BJ (cell line): ENCODE results near the gene WDR73. TPM values are rescaled to one million over a fixed set of nuclear protein-coding genes. Genes with fewer than 3 reads are reported as not detected.

Experiments
- CTCF ChIA-PET: fragments of 350-600 bp; formaldehyde crosslinking; extraction: SDS; loops from one replicate; lab custom pipeline; 2021; ENCODE audit warnings: antibody characterized with exemption, inconsistent platforms; lab: Yijun Ruan, JAX
- POLR2A ChIA-PET: fragments of 300-600 bp; sonication (Branson Sonifier 250); formaldehyde crosslinking; extraction: SDS; loops from one replicate; lab custom pipeline; 2021; ENCODE audit warnings: antibody characterized with exemption; lab: Charles Lee
- DNase-seq: peaks from one replicate; pipeline ENCODE4 v3.0.0-alpha.2; 2011; ENCODE audit warnings: low read depth
- H3K27me3 ChIP-seq: 2 replicates; pipeline ENCODE4 v1.6.0; 2011; ENCODE audit warnings: low read length; ENCODE audit not compliant: control insufficient read depth, insufficient read depth
- H3K36me3 ChIP-seq: 2 replicates; pipeline ENCODE4 v1.5.1; 2011; ENCODE audit warnings: low read length; ENCODE audit not compliant: control insufficient read depth, insufficient read depth
- H3K4me3 ChIP-seq: 2 replicates; pipeline ENCODE4 v1.5.1; 2011; ENCODE audit warnings: low read depth, mild to moderate bottlenecking, control low read depth, low read length
- CTCF ChIP-seq: IDR thresholded peaks from 2 replicates; pipeline ENCODE4 v1.5.1; 2011; ENCODE audit warnings: low read depth, mild to moderate bottlenecking, control low read depth, inconsistent platforms, low read length, moderate library complexity; ENCODE audit not compliant: insufficient read depth
- polyA plus RNA-seq: library from polyadenylated mRNA; depleted of rRNA; stranded (reverse); fragments of >200 nt; gene quantifications from 2 replicates; pipeline ENCODE4 v1.2.3, GENCODE V29; 2011

WDR73 gene
- polyA plus RNA-seq, 1 experiment = 21.1 TPM

DNA sequence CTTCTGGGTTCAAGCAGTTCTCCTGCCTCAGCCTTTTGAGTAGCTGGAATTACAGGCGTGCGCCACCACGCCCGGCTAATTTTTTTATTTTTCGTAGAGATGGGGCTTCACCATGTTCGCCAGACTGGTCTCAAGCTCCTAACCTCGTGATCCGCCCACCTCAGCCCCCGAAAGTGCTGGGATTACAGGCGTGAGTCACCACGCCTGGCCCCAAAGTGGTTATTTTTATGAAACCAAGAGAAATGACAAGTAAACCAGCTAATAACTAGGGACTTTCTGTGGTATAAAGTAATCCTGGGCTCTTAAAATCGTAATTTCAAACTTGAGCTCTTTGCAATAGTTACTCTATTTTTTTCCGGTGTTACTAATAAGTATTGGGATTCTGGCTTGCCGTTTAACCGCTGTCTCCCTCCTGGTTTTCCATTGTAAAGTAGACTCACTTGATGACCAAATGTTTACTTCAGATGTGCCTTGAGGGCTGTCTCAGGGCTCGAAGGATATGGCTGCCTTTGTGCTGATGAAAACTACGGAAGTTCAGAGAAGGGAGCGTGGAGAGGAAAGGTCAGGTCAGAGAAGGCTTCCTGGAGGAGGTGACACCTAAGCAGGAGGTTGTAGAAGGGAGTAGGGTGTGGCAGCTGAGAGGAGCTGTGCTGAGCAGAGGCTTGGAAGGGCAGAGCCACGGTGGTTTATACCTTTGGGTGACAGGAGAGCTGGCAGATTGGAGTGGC, 49.1 kb downstream of the WDR73 start:
- no peak for TF ChIP-seq CTCF

DNA sequence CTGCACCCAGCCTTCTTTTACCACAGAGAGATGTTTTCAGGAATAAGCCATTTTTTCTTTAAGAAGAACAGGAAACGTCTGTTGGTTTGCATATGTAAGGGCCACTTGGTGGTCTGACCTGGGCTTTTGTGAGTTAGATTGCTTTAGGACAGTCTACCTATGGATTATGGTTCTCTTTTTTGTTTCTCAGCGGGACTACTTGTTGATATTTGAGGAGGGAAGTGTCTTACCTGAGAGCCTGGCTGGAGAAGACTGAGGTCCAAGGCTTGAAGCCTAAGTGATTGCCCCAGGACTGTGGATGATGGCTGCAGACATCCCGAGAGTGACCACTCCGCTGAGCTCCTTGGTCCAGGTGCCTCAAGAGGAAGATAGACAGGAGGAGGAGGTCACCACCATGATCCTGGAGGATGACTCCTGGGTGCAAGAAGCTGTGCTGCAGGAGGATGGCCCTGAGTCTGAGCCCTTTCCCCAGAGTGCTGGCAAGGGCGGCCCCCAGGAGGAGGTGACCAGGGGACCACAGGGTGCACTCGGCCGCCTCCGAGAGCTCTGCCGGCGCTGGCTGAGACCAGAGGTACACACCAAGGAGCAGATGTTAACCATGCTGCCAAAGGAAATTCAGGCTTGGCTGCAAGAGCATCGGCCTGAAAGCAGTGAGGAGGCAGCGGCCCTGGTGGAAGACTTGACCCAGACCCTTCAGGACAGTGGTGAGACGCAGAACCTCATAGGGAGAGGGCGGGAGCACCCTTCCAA, 50.3 kb downstream of the WDR73 start:
- TF ChIP-seq CTCF = no peak
- ChIA-PET POLR2A (interaction anchor here (0.5 kb wide), 1 partner anchor 379 kb away, joined by 4 read pairs; no protein-coding TSS in a partner anchor), CTCF (interaction anchor here (3.4 kb wide), 1 partner anchor 16 kb away, joined by 10 read pairs; no protein-coding TSS in a partner anchor)
- H3K4me3 ChIP-seq = no peak overlapping the region
- no peaks in the 10 kb centered on the region for H3K27me3 ChIP-seq
- peaks cover 8% of the 10 kb centered on the region for H3K36me3 ChIP-seq
- no peak for DNase-seq

More for the DNA sequence above, 49.1 kb downstream of the WDR73 start:
- DNase-seq = no peak
- H3K4me3 ChIP-seq = no peak overlapping the region
- CTCF ChIA-PET = interaction anchor here (3.4 kb wide), 1 partner anchor 17 kb away, joined by 10 read pairs; no protein-coding TSS in a partner anchor
- H3K27me3 ChIP-seq = no peaks in the 10 kb centered on the region
- POLR2A ChIA-PET = no interaction called here
- peaks cover 10% of the 10 kb centered on the region for H3K36me3 ChIP-seq

GRCh38 chr15:84601555-84601838, 52.6 kb downstream of the WDR73 start:
- POLR2A ChIA-PET = no interaction called here
- Histone ChIP-seq H3K36me3 (peaks cover 5% of the 10 kb centered on the region), H3K27me3 (no peaks in the 10 kb centered on the region), H3K4me3 (peak overlapping the region; percentile 97)
- DNase-seq = no peak
- TF ChIP-seq CTCF = no peak
- CTCF ChIA-PET = interaction anchor here (0.7 to 3.4 kb wide), 7 partner anchors 8 to 443 kb away, joined by 3 to 23 read pairs (median 5); partner anchors contain the start of gene WDR73

- peaks cover 3% of the 10 kb centered on the region; the same call in 1 of the 2 replicates for H3K36me3 ChIP-seq
- DNase-seq = peak; percentile 59
- peaks cover under 1% of the 10 kb centered on the region; the same call in 1 of the 2 replicates for H3K27me3 ChIP-seq
- no peak for TF ChIP-seq CTCF
- H3K4me3 ChIP-seq = peak within 1 kb of the TSS; percentile 97
- CTCF ChIA-PET = interaction anchor here (0.7 to 3.4 kb wide), 10 partner anchors 8 to 444 kb away, joined by 3 to 23 read pairs (median 4); partner anchors contain the start of gene WDR73
- POLR2A ChIA-PET = no interaction called here
Observed at GRCh38 chr15:84600687-84601554, 53.2 kb downstream of the WDR73 start, which contains the start of gene ZSCAN2. TSS of gene ZSCAN2 (plus strand) at chr15:84601009. CDS start at chr15:84603928, 2,919 bp downstream.
